ENCODE data around the gene GDF7.

DNA sequence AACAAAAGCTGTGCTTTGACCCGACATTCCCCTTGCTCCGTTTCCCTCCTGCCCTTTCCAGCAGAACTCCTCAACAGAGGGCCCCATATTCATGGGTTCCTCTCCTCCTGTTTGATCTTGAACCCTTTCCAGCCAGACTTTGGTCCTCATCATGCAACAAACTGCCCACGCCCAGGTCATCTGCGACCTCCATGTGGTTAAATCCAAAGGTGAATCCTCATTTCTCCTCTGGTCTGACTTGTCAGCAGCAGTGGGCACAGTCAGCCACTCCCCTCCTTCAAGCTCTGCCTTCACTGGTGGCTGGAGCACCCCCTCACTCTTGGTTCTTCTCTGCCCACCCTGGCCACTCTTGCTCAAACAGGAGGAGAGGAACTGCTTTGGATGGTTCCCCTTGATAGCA is 18.7 kb upstream of the GDF7 start:
- TF ChIP-seq, protein P1, sequence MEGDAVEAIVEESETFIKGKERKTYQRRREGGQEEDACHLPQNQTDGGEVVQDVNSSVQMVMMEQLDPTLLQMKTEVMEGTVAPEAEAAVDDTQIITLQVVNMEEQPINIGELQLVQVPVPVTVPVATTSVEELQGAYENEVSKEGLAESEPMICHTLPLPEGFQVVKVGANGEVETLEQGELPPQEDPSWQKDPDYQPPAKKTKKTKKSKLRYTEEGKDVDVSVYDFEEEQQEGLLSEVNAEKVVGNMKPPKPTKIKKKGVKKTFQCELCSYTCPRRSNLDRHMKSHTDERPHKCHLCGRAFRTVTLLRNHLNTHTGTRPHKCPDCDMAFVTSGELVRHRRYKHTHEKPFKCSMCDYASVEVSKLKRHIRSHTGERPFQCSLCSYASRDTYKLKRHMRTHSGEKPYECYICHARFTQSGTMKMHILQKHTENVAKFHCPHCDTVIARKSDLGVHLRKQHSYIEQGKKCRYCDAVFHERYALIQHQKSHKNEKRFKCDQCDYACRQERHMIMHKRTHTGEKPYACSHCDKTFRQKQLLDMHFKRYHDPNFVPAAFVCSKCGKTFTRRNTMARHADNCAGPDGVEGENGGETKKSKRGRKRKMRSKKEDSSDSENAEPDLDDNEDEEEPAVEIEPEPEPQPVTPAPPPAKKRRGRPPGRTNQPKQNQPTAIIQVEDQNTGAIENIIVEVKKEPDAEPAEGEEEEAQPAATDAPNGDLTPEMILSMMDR (IDR thresholded peaks at IDR 0.05; ENCODE audit: control extremely low read depth in 1 of 3, insufficient read depth in 1 of 3, low read depth in 1 of 3, low read length in 3 of 3), result no peak
- TF ChIP-seq, protein P2, sequence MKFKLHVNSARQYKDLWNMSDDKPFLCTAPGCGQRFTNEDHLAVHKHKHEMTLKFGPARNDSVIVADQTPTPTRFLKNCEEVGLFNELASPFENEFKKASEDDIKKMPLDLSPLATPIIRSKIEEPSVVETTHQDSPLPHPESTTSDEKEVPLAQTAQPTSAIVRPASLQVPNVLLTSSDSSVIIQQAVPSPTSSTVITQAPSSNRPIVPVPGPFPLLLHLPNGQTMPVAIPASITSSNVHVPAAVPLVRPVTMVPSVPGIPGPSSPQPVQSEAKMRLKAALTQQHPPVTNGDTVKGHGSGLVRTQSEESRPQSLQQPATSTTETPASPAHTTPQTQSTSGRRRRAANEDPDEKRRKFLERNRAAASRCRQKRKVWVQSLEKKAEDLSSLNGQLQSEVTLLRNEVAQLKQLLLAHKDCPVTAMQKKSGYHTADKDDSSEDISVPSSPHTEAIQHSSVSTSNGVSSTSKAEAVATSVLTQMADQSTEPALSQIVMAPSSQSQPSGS (IDR thresholded peaks at IDR 0.05; ENCODE audit: low read length), result no peak
- TF ChIP-seq, protein P3, sequence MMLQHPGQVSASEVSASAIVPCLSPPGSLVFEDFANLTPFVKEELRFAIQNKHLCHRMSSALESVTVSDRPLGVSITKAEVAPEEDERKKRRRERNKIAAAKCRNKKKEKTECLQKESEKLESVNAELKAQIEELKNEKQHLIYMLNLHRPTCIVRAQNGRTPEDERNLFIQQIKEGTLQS (IDR thresholded peaks at IDR 0.05; ENCODE audit: insufficient read depth, low read depth, low read length), result no peak
- TF ChIP-seq EP300 (IDR thresholded peaks at IDR 0.05; ENCODE audit: borderline replicate concordance in 1 of 2, low read depth in 2 of 2, low read length in 2 of 2) (no peak), POLR2A (IDR thresholded peaks at IDR 0.05; ENCODE audit: control extremely low read depth in 1 of 2, low read depth in 2 of 2, low read length in 2 of 2) (no peak), NRF1 (IDR thresholded peaks at IDR 0.05; ENCODE audit: low read depth, low read length) (no peak), TAF1 (IDR thresholded peaks at IDR 0.05; ENCODE audit: low read depth, low read length) (no peak), MAFK (IDR thresholded peaks at IDR 0.05; ENCODE audit: low read depth, low read length) (no peak), EGR1 (IDR thresholded peaks at IDR 0.05; ENCODE audit: borderline replicate concordance, low read depth, low read length) (no peak), RFX5 (IDR thresholded peaks at IDR 0.05; ENCODE audit: borderline replicate concordance, low read depth, low read length) (no peak)

All from H1 (cell line).